MM.1S (cell line): ENCODE measurements around the gene PLEKHA7.

Experiments
- CTCF ChIP-seq: fragments of 300-600 bp; sonication (generic); IDR thresholded peaks from 2 replicates; pipeline ENCODE4 v1.5.1; 2016; ENCODE audit warnings: antibody characterized with exemption, low read length, mixed read lengths
- EZH2 ChIP-seq: fragments of 300-600 bp; sonication (generic); optimal IDR thresholded peaks from 2 replicates; pipeline ENCODE3; 2017; ENCODE audit warnings: low read depth, mild to moderate bottlenecking, antibody characterized with exemption, low read length, mixed read lengths
- EZH2phosphoT487 ChIP-seq: fragments of 300-600 bp; sonication (generic); IDR thresholded peaks from 2 replicates; pipeline ENCODE4 v1.6.1; 2018; ENCODE audit warnings: antibody characterized with exemption, low read length

- TF ChIP-seq CTCF (no peak), EZH2phosphoT487 (no peak), EZH2 (no peak)
These were observed 268.1 kb downstream of the PLEKHA7 start for GRCh38 chr11:16745950-16746605.
